PFSK-1 (cell line): ENCODE data around the gene MYO10.
A peak's percentile ranks its signal among the peaks of the same experiment; 100 is the strongest.

Source experiments
- FOXP2 ChIP-seq: optimal IDR thresholded peaks from 2 replicates; pipeline ENCODE3; 2011; ENCODE audit warnings: borderline replicate concordance, control low read depth, inconsistent platforms; ENCODE audit not compliant: insufficient read depth; ENCODE audit errors: extremely low read length, extremely low read depth
- POLR2AphosphoS5 ChIP-seq: IDR thresholded peaks from 2 replicates; pipeline ENCODE4 v1.6.1; 2012; ENCODE audit warnings: low read depth, mild to moderate bottlenecking, control low read depth, low read length, moderate library complexity
- SIN3A ChIP-seq: IDR thresholded peaks from 2 replicates; pipeline ENCODE4 v1.6.1; 2012; ENCODE audit warnings: mild to moderate bottlenecking, low read length, moderate library complexity, borderline replicate concordance; ENCODE audit not compliant: insufficient read depth
- TAF1 ChIP-seq: IDR thresholded peaks from 2 replicates; pipeline ENCODE4 v1.6.1; 2012; ENCODE audit warnings: low read length, control low read depth, borderline replicate concordance; ENCODE audit not compliant: insufficient read depth
- TF ChIP-seq, protein P1 (sequence below), 2 experiments: IDR thresholded peaks; 2 replicates each; pipeline versions ENCODE4 v1.6.1 to v1.8.0; 2011 to 2012; ENCODE audit warnings: low read depth in 2 of 2, low read length in 2 of 2, control low read depth in 1 of 2, inconsistent platforms in 1 of 2, mild to moderate bottlenecking in 1 of 2, moderate library complexity in 1 of 2; ENCODE audit not compliant: insufficient read depth in 1 of 2

The MYO10 gene

GRCh38 chr5:16894236-16895057, 41.6 kb downstream of the MYO10 start:
- TF ChIP-seq, protein P1, sequence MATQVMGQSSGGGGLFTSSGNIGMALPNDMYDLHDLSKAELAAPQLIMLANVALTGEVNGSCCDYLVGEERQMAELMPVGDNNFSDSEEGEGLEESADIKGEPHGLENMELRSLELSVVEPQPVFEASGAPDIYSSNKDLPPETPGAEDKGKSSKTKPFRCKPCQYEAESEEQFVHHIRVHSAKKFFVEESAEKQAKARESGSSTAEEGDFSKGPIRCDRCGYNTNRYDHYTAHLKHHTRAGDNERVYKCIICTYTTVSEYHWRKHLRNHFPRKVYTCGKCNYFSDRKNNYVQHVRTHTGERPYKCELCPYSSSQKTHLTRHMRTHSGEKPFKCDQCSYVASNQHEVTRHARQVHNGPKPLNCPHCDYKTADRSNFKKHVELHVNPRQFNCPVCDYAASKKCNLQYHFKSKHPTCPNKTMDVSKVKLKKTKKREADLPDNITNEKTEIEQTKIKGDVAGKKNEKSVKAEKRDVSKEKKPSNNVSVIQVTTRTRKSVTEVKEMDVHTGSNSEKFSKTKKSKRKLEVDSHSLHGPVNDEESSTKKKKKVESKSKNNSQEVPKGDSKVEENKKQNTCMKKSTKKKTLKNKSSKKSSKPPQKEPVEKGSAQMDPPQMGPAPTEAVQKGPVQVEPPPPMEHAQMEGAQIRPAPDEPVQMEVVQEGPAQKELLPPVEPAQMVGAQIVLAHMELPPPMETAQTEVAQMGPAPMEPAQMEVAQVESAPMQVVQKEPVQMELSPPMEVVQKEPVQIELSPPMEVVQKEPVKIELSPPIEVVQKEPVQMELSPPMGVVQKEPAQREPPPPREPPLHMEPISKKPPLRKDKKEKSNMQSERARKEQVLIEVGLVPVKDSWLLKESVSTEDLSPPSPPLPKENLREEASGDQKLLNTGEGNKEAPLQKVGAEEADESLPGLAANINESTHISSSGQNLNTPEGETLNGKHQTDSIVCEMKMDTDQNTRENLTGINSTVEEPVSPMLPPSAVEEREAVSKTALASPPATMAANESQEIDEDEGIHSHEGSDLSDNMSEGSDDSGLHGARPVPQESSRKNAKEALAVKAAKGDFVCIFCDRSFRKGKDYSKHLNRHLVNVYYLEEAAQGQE (IDR thresholded peaks at IDR 0.05; ENCODE audit: insufficient read depth in 1 of 2, low read depth in 2 of 2, low read length in 2 of 2), result peak in 1 of 2 experiments; percentile 40; a peak in 1 of 4 replicates
- 0 out of 2 replicates have a peak, but pooled peaks have one; percentile 46 for TF ChIP-seq SIN3A
- no peak for TF ChIP-seq POLR2AphosphoS5
- TF ChIP-seq TAF1, result no peak
- peak; percentile 30 for TF ChIP-seq FOXP2

DNA sequence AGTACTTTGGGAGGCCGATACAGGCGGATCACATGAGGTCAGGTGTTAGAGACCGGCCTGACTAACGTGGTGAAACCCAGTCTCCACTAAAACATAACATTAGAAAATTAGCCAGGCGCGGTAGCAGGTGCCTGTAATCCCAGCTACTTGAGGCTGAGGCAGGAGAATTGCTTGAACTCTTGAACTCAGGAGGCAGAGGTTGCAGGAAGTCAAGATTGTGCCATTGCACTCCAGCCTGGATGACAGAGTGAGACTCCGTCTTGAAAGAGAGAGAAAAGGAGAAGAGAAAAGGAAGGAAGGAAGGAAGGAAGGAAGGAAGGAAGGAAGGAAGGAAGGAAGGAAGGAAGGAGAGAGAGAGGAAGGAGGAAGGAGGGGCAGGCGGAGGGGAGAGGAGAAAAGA, 45.1 kb downstream of the MYO10 start:
- TF ChIP-seq TAF1 (no peak), POLR2AphosphoS5 (no peak), SIN3A (no peak), FOXP2 (no peak)
- TF ChIP-seq, protein P1 (IDR thresholded peaks at IDR 0.05; ENCODE audit: insufficient read depth in 1 of 2, low read depth in 2 of 2, low read length in 2 of 2), result no peak

GRCh38 chr5:16889972-16890519, 46.0 kb downstream of the MYO10 start:
- no peak for TF ChIP-seq FOXP2
- no peak for TF ChIP-seq TAF1
- no peak for TF ChIP-seq POLR2AphosphoS5
- TF ChIP-seq, protein P1 (IDR thresholded peaks at IDR 0.05; ENCODE audit: insufficient read depth in 1 of 2, low read depth in 2 of 2, low read length in 2 of 2), result no peak
- TF ChIP-seq SIN3A, result no peak

DNA sequence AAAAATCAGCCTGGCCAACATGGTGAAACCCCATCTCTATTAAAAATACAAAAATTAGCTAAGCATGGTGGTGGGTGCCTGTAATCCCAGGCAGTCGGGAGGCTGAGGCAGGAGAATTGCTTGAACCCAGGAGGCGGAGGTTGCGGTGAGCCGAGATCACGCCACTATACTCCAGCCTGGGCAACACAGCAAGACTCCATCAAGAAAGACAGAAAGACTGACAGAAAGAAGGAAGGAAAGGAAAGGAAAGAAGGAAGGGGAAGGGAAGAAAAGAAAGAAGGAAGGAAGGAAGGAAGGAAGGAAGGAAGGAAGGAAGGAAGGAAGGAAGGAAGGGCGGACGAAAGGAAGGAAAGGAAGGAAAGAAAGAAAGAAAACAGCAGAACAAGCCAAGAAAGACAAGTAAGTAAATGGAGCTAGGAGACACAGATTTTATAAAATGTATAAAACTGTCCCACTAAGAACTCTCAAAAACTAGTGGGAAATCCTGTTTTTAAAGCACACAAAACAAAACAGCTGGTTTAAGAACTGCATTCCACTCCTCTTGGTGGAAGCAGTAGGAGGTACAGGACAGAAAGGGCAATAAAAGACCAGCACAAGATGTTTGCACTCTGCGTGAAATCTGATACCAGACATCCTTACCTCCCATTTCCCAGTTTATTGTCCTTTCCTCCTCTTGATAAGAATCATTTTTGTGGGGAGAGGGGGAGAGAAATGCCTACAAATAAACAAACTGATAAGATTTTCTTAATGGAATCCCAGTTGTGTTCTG, 46.7 kb downstream of the MYO10 start:
- TF ChIP-seq FOXP2 (no peak), SIN3A (0 out of 2 replicates have a peak, but pooled peaks have one; percentile 70), TAF1 (no peak), POLR2AphosphoS5 (peak; percentile 49; the same call in 1 of the 2 replicates)
- TF ChIP-seq, protein P1 (IDR thresholded peaks at IDR 0.05; ENCODE audit: insufficient read depth in 1 of 2, low read depth in 2 of 2, low read length in 2 of 2), result no peak
